Subcutaneous adipose tissue (tissue), 4 donors: ENCODE data around the gene SYF2. TPM values are rescaled to one million over a fixed set of nuclear protein-coding genes. Genes with fewer than 3 reads are reported as not detected.
"Not testable (repeated sequence)": the region's sequence is repeated elsewhere in the genome, so short reads cannot be mapped to it uniquely, and the experiment has no call there.

Experiments used
- total RNA-seq, 4 donors: library from RNA; depleted of rRNA; stranded (reverse); fragments of >200 nt; gene quantifications; one replicate each; pipeline ENCODE4 v1.1.0, GENCODE V29; 2016
- TF ChIP-seq, protein P1 (sequence below): fragments of 450-650 bp; IDR thresholded peaks from one replicate; pipeline ENCODE4 v1.5.1; 2016; ENCODE audit warnings: low read depth, mild to moderate bottlenecking, control low read depth, antibody characterized with exemption, moderate library complexity

SYF2 gene
- total RNA-seq: 10 to 100 TPM; 47.5 to 81.7 (median 76.4) TPM

GRCh38 chr1:25232027-25232865, at the start of gene SYF2:
SYF2 (minus strand) TSS chr1:25232502; CDS start chr1:25232467, 35 bp downstream.
- TF ChIP-seq, protein P1, sequence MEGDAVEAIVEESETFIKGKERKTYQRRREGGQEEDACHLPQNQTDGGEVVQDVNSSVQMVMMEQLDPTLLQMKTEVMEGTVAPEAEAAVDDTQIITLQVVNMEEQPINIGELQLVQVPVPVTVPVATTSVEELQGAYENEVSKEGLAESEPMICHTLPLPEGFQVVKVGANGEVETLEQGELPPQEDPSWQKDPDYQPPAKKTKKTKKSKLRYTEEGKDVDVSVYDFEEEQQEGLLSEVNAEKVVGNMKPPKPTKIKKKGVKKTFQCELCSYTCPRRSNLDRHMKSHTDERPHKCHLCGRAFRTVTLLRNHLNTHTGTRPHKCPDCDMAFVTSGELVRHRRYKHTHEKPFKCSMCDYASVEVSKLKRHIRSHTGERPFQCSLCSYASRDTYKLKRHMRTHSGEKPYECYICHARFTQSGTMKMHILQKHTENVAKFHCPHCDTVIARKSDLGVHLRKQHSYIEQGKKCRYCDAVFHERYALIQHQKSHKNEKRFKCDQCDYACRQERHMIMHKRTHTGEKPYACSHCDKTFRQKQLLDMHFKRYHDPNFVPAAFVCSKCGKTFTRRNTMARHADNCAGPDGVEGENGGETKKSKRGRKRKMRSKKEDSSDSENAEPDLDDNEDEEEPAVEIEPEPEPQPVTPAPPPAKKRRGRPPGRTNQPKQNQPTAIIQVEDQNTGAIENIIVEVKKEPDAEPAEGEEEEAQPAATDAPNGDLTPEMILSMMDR: no peak

- TF ChIP-seq, protein P1: not testable (repeated sequence)
These were observed 39.9 kb upstream of the SYF2 start, which contains the start of gene RHD for GRCh38 chr1:25272238-25272637. RHD (plus strand) TSS chr1:25272509; CDS start chr1:25272548, 39 bp downstream.

- TF ChIP-seq, protein P1: no peak
These were observed 24.9 kb upstream of the SYF2 start for GRCh38 chr1:25257196-25257595.

DNA sequence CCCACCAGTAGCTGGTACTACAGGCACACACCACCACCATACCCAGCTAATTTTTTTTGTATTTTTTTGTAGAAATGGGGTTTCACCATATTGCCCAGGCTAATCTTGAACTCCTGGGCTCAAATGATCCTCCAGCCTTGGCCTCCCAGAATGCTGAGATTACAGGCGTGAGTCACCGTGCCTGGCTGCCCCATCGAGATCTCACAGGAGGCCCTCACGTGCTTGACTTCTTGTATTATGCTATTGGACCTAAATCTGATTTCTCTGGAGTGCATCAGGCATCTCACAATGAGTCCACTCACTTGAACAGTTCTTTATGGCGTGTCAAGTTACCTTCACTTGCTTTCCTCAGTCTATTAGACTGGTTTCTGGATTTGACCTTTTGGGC, 24.3 kb upstream of the SYF2 start:
- TF ChIP-seq, protein P1: no peak

DNA sequence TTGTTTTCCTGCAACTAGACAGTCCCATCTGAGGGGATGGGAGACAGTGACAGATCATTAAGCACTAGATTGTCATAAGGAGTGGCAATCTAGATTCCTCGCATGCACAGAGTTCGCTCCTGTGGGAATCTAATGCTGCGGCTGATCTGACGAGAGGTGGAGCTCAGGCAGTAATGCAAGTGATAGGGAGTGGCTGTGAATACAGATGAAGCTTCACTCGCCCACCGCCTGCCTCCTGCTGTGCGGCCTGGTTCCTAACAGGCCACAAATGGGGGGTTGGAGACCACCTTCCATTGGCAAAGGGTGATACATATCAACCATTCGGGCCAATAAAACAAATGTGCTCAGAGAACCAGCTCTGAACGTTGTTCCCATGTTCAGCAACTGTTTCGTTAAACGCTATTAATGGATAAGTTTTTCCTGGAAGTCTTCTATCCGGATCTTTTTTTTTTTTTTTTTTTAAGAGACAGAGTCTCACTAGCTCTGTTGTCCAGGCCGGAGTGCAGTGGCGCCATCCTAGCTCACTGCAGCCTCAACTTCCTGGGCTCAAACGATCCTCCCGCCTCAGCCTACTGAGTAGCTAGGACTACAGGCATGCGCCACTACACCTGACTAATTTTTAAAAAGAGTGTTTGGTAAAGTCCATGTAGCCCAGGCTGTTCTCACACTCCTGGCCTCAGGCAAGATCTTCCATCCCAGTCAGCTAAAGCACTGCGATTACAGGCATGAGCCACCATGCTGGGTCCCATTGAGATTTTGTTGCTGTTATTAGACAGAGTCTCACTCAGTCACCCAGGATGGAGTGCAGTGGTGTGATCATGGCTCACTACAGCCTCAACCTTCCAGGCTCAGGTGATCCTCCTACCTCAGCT, 23.6 kb upstream of the SYF2 start:
- TF ChIP-seq, protein P1: no peak

DNA sequence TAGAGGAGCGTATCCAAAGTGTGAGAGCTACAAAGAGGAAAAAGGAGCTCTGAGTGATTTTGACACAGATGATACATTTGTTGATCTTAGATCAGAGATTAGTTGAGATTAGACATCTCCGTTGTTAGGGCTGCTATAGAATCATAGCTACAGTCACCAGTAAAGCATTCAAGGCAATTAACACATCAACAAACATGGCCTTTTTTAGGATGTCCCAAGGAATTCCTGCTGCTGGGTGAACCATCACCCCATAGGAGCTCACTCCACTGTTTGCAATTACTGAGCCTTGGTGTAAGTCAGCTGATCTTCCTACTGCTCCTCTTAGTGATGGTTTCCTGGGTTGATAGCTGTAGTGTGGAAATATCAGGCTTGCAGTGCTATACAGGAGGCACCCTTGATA, 21.6 kb upstream of the SYF2 start:
- TF ChIP-seq, protein P1: no peak
